ENCODE results near the gene KIAA1671.
"Not testable (repeated sequence)": the region's sequence is repeated elsewhere in the genome, so short reads cannot be mapped to it uniquely, and the experiment has no call there.

The KIAA1671 gene

GRCh38 chr22:25204547-25204946, 252.0 kb downstream of the KIAA1671 start:
- not testable (repeated sequence) for H3K36me3 ChIP-seq (ENCODE audit: control insufficient read depth in 1 of 2, insufficient read depth in 2 of 2, low read length in 2 of 2); H3K4me3 ChIP-seq (ENCODE audit: low read depth in 1 of 2, low read length in 2 of 2); H3K4me1 ChIP-seq (ENCODE audit: control insufficient read depth in 1 of 2, insufficient read depth in 2 of 2, low read length in 2 of 2); H3K27me3 ChIP-seq (ENCODE audit: low read depth, low read length); H3K27ac ChIP-seq (ENCODE audit: low read length); H3K9me3 ChIP-seq (ENCODE audit: control insufficient read depth in 1 of 2, low read length in 2 of 2)

GRCh38 chr22:25205847-25206246, 253.3 kb downstream of the KIAA1671 start:
- H3K27me3 ChIP-seq (ENCODE audit: low read depth, low read length): no peaks in the 10 kb centered on the region
- H3K4me3 ChIP-seq (ENCODE audit: low read depth in 1 of 2, low read length in 2 of 2): no peak overlapping the region
- no peaks in the 10 kb centered on the region for H3K9me3 ChIP-seq (ENCODE audit: control insufficient read depth in 1 of 2, low read length in 2 of 2)
- H3K27ac ChIP-seq (ENCODE audit: low read length): no peak overlapping the region
- H3K36me3 ChIP-seq (ENCODE audit: control insufficient read depth in 1 of 2, insufficient read depth in 2 of 2, low read length in 2 of 2): no peaks in the 10 kb centered on the region
- no peaks in the 10 kb centered on the region for H3K4me1 ChIP-seq (ENCODE audit: control insufficient read depth in 1 of 2, insufficient read depth in 2 of 2, low read length in 2 of 2)

- H3K36me3 ChIP-seq (ENCODE audit: control insufficient read depth in 1 of 2, insufficient read depth in 2 of 2, low read length in 2 of 2): no peaks in the 10 kb centered on the region
- no peak overlapping the region for H3K4me3 ChIP-seq (ENCODE audit: low read depth in 1 of 2, low read length in 2 of 2)
- no peaks in the 10 kb centered on the region for H3K4me1 ChIP-seq (ENCODE audit: control insufficient read depth in 1 of 2, insufficient read depth in 2 of 2, low read length in 2 of 2)
- H3K27ac ChIP-seq (ENCODE audit: low read length): no peak overlapping the region
- no peaks in the 10 kb centered on the region for H3K9me3 ChIP-seq (ENCODE audit: control insufficient read depth in 1 of 2, low read length in 2 of 2)
- H3K27me3 ChIP-seq (ENCODE audit: low read depth, low read length): no peaks in the 10 kb centered on the region
Observed at GRCh38 chr22:25206998-25207397, 254.5 kb downstream of the KIAA1671 start.

- H3K4me3 ChIP-seq (ENCODE audit: low read depth in 1 of 2, low read length in 2 of 2): no peak overlapping the region
- H3K27ac ChIP-seq (ENCODE audit: low read length): no peak overlapping the region
- H3K4me1 ChIP-seq (ENCODE audit: control insufficient read depth in 1 of 2, insufficient read depth in 2 of 2, low read length in 2 of 2): no peaks in the 10 kb centered on the region
- no peaks in the 10 kb centered on the region for H3K9me3 ChIP-seq (ENCODE audit: control insufficient read depth in 1 of 2, low read length in 2 of 2)
- no peaks in the 10 kb centered on the region for H3K27me3 ChIP-seq (ENCODE audit: low read depth, low read length)
- no peaks in the 10 kb centered on the region for H3K36me3 ChIP-seq (ENCODE audit: control insufficient read depth in 1 of 2, insufficient read depth in 2 of 2, low read length in 2 of 2)
Observed at GRCh38 chr22:25207553-25208157, 255.1 kb downstream of the KIAA1671 start.

GRCh38 chr22:25208328-25208727, 255.8 kb downstream of the KIAA1671 start:
- Histone ChIP-seq H3K27ac (ENCODE audit: low read length) (no peak overlapping the region), H3K27me3 (ENCODE audit: low read depth, low read length) (no peaks in the 10 kb centered on the region), H3K4me1 (ENCODE audit: control insufficient read depth in 1 of 2, insufficient read depth in 2 of 2, low read length in 2 of 2) (no peaks in the 10 kb centered on the region), H3K36me3 (ENCODE audit: control insufficient read depth in 1 of 2, insufficient read depth in 2 of 2, low read length in 2 of 2) (no peaks in the 10 kb centered on the region), H3K9me3 (ENCODE audit: control insufficient read depth in 1 of 2, low read length in 2 of 2) (peaks cover 0 to 3% of the 10 kb centered on the region in 2 donors), H3K4me3 (ENCODE audit: low read depth in 1 of 2, low read length in 2 of 2) (no peak overlapping the region)

GRCh38 chr22:25208743-25209505, 256.4 kb downstream of the KIAA1671 start:
- Histone ChIP-seq H3K36me3 (ENCODE audit: control insufficient read depth in 1 of 2, insufficient read depth in 2 of 2, low read length in 2 of 2) (no peaks in the 10 kb centered on the region), H3K27me3 (ENCODE audit: low read depth, low read length) (no peaks in the 10 kb centered on the region), H3K4me1 (ENCODE audit: control insufficient read depth in 1 of 2, insufficient read depth in 2 of 2, low read length in 2 of 2) (no peaks in the 10 kb centered on the region), H3K4me3 (ENCODE audit: low read depth in 1 of 2, low read length in 2 of 2) (no peak overlapping the region), H3K27ac (ENCODE audit: low read length) (no peak overlapping the region), H3K9me3 (ENCODE audit: control insufficient read depth in 1 of 2, low read length in 2 of 2) (peaks cover 0 to 5% of the 10 kb centered on the region in 2 donors)

- Histone ChIP-seq H3K4me3 (ENCODE audit: low read depth in 1 of 2, low read length in 2 of 2) (no peak overlapping the region), H3K27ac (ENCODE audit: low read length) (no peak overlapping the region), H3K27me3 (ENCODE audit: low read depth, low read length) (no peaks in the 10 kb centered on the region), H3K9me3 (ENCODE audit: control insufficient read depth in 1 of 2, low read length in 2 of 2) (peaks cover 0 to 5% of the 10 kb centered on the region in 2 donors), H3K36me3 (ENCODE audit: control insufficient read depth in 1 of 2, insufficient read depth in 2 of 2, low read length in 2 of 2) (no peaks in the 10 kb centered on the region), H3K4me1 (ENCODE audit: control insufficient read depth in 1 of 2, insufficient read depth in 2 of 2, low read length in 2 of 2) (no peaks in the 10 kb centered on the region)
Observed at GRCh38 chr22:25210793-25211192, 258.3 kb downstream of the KIAA1671 start.

- no peaks in the 10 kb centered on the region for H3K4me1 ChIP-seq (ENCODE audit: control insufficient read depth in 1 of 2, insufficient read depth in 2 of 2, low read length in 2 of 2)
- H3K36me3 ChIP-seq (ENCODE audit: control insufficient read depth in 1 of 2, insufficient read depth in 2 of 2, low read length in 2 of 2): no peaks in the 10 kb centered on the region
- H3K27me3 ChIP-seq (ENCODE audit: low read depth, low read length): no peaks in the 10 kb centered on the region
- no peak overlapping the region for H3K27ac ChIP-seq (ENCODE audit: low read length)
- H3K9me3 ChIP-seq (ENCODE audit: control insufficient read depth in 1 of 2, low read length in 2 of 2): peaks cover 0 to 5% of the 10 kb centered on the region in 2 donors
- no peak overlapping the region for H3K4me3 ChIP-seq (ENCODE audit: low read depth in 1 of 2, low read length in 2 of 2)
Observed at GRCh38 chr22:25212337-25212736, 259.8 kb downstream of the KIAA1671 start.

GRCh38 chr22:25213221-25213620, 260.7 kb downstream of the KIAA1671 start:
- Histone ChIP-seq H3K36me3 (ENCODE audit: control insufficient read depth in 1 of 2, insufficient read depth in 2 of 2, low read length in 2 of 2) (no peaks in the 10 kb centered on the region), H3K4me3 (ENCODE audit: low read depth in 1 of 2, low read length in 2 of 2) (no peak overlapping the region), H3K4me1 (ENCODE audit: control insufficient read depth in 1 of 2, insufficient read depth in 2 of 2, low read length in 2 of 2) (no peaks in the 10 kb centered on the region), H3K27ac (ENCODE audit: low read length) (no peak overlapping the region), H3K9me3 (ENCODE audit: control insufficient read depth in 1 of 2, low read length in 2 of 2) (peaks cover 0 to 5% of the 10 kb centered on the region in 2 donors), H3K27me3 (ENCODE audit: low read depth, low read length) (no peaks in the 10 kb centered on the region)

- Histone ChIP-seq H3K27me3 (ENCODE audit: low read depth, low read length) (no peaks in the 10 kb centered on the region), H3K9me3 (ENCODE audit: control insufficient read depth in 1 of 2, low read length in 2 of 2) (peaks cover 0 to 5% of the 10 kb centered on the region in 2 donors), H3K27ac (ENCODE audit: low read length) (no peak overlapping the region), H3K4me1 (ENCODE audit: control insufficient read depth in 1 of 2, insufficient read depth in 2 of 2, low read length in 2 of 2) (no peaks in the 10 kb centered on the region), H3K4me3 (ENCODE audit: low read depth in 1 of 2, low read length in 2 of 2) (no peak overlapping the region), H3K36me3 (ENCODE audit: control insufficient read depth in 1 of 2, insufficient read depth in 2 of 2, low read length in 2 of 2) (no peaks in the 10 kb centered on the region)
Observed at GRCh38 chr22:25216230-25216629, 263.7 kb downstream of the KIAA1671 start.

GRCh38 chr22:25219211-25219689, 266.7 kb downstream of the KIAA1671 start, which contains the start of gene CRYBB2:
CRYBB2 (plus strand) TSS chr22:25219639; CDS start chr22:25221430, 1,791 bp downstream.
- H3K9me3 ChIP-seq (ENCODE audit: control insufficient read depth in 1 of 2, low read length in 2 of 2): no peaks in the 10 kb centered on the region
- H3K27me3 ChIP-seq (ENCODE audit: low read depth, low read length): no peaks in the 10 kb centered on the region
- no peak within 1 kb of the TSS for H3K27ac ChIP-seq (ENCODE audit: low read length)
- H3K36me3 ChIP-seq (ENCODE audit: control insufficient read depth in 1 of 2, insufficient read depth in 2 of 2, low read length in 2 of 2): no peaks in the 10 kb centered on the region
- H3K4me1 ChIP-seq (ENCODE audit: control insufficient read depth in 1 of 2, insufficient read depth in 2 of 2, low read length in 2 of 2): no peaks in the 10 kb centered on the region
- H3K4me3 ChIP-seq (ENCODE audit: low read depth in 1 of 2, low read length in 2 of 2): no peak within 1 kb of the TSS
